ENCODE data around the gene ENC1.
A peak's percentile ranks its signal among the peaks of the same experiment; 100 is the strongest.

The ENC1 gene

GRCh38 chr5:74655716-74656115 lies 15.2 kb upstream of the ENC1 start:
- no peak for DNase-seq

GRCh38 chr5:74655206-74655605 lies 14.7 kb upstream of the ENC1 start:
- DNase-seq: no peak

- no peak for DNase-seq
These were observed 13.5 kb upstream of the ENC1 start for GRCh38 chr5:74653991-74654390.

- no peak for DNase-seq
These were observed 12.0 kb upstream of the ENC1 start for GRCh38 chr5:74652576-74652975.

GRCh38 chr5:74651710-74652109 lies 11.2 kb upstream of the ENC1 start:
- DNase-seq: no peak

- no peak for DNase-seq
These were observed 9.0 kb upstream of the ENC1 start for GRCh38 chr5:74649421-74649973.

- DNase-seq: no peak
These were observed 8.3 kb upstream of the ENC1 start for GRCh38 chr5:74648835-74649293.

- no peak for DNase-seq
These were observed 6.6 kb upstream of the ENC1 start for GRCh38 chr5:74647096-74647495.

- no peak for DNase-seq
These were observed 2.6 kb upstream of the ENC1 start for GRCh38 chr5:74643111-74643562.

GRCh38 chr5:74642543-74642863 lies 2.0 kb upstream of the ENC1 start:
- no peak for DNase-seq

GRCh38 chr5:74641735-74642542 lies 1.4 kb upstream of the ENC1 start:
- DNase-seq: no peak

GRCh38 chr5:74640954-74641734 lies 616 bp upstream of the ENC1 start:
- peak; percentile 26 for DNase-seq

- DNase-seq: peak; percentile 23
These were observed 600 bp downstream of the ENC1 start for GRCh38 chr5:74639807-74640449.

GRCh38 chr5:74638970-74639806 lies 1.3 kb downstream of the ENC1 start:
- no peak for DNase-seq

- no peak for DNase-seq
These were observed 2.0 kb downstream of the ENC1 start for GRCh38 chr5:74638544-74638969.

- no peak for DNase-seq
These were observed 4.0 kb downstream of the ENC1 start for GRCh38 chr5:74636552-74636951.

- no peak for DNase-seq
These were observed 4.4 kb downstream of the ENC1 start for GRCh38 chr5:74636149-74636548.

- no peak for DNase-seq
These were observed 5.8 kb downstream of the ENC1 start for GRCh38 chr5:74634611-74635286.

- DNase-seq: no peak
These were observed 6.8 kb downstream of the ENC1 start for GRCh38 chr5:74633695-74634094.

- no peak for DNase-seq
These were observed 7.6 kb downstream of the ENC1 start for GRCh38 chr5:74632947-74633356.

- peak; percentile 17 for DNase-seq
These were observed 9.2 kb downstream of the ENC1 start for GRCh38 chr5:74631081-74631953.

All from activated CD8-positive, alpha-beta memory T cell treated with anti-CD3 and anti-CD28 coated beads, Interleukin-2, amount 50 U/mL, for 4 hours (primary cell).